RWPE1 (cell line): ENCODE data around the gene CFAP206.
A peak's percentile ranks its signal among the peaks of the same experiment; 100 is the strongest.

Experiments
- CTCF ChIA-PET: fragments of 350-600 bp; sonication (Branson Sonifier 250); formaldehyde crosslinking; extraction: SDS; loops from one replicate; lab custom pipeline; 2021; lab: Yijun Ruan, JAX
- POLR2A ChIA-PET: fragments of 400-600 bp; formaldehyde crosslinking; extraction: SDS; loops from one replicate; lab custom pipeline; 2020; ENCODE audit warnings: antibody characterized with exemption; ENCODE audit not compliant: low non-redundant PET; lab: Yijun Ruan, JAX
- DNase-seq: peaks from one replicate; pipeline ENCODE4 v3.0.0; 2012; ENCODE audit warnings: low spot score
- H3K27ac ChIP-seq: fragments of 450-650 bp; 2 replicates; pipeline ENCODE4 v1.5.1; 2017
- TF ChIP-seq, protein P1 (sequence below): fragments of 450-650 bp; conservative IDR thresholded peaks from 2 replicates; pipeline ENCODE4 v1.5.1; 2017; ENCODE audit warnings: low read depth, mild to moderate bottlenecking

CFAP206 gene

DNA sequence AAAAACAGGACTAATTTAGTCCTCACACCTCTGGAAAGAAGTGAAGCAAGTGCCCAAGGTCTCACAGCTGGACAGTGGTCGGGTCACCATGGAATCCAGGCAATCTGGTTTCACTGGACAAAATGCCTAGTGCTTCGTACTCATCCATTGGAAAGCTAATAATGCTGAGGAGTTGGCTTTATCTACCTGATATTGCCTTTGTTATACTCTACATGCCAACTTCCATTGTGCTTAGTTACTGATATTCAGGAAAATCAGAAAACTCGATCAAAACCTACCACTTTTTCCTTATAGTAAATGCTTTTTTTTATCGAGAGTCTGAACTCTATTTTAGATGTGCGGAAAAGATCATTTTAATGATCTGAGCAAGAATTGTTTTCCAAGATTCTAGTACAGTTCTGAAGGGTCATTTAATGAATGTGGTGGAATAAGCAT lies 966 bp downstream of the CFAP206 start:
- ChIA-PET CTCF (interaction anchor here (0.6 kb wide), 1 partner anchor 16 kb away, joined by 3 read pairs; no protein-coding TSS in a partner anchor), POLR2A (interaction anchor here (0.6 kb wide), 1 partner anchor 1551 kb away, joined by 3 read pairs; no protein-coding TSS in a partner anchor)
- peak overlapping the region; percentile 79 for H3K27ac ChIP-seq
- TF ChIP-seq, protein P1, sequence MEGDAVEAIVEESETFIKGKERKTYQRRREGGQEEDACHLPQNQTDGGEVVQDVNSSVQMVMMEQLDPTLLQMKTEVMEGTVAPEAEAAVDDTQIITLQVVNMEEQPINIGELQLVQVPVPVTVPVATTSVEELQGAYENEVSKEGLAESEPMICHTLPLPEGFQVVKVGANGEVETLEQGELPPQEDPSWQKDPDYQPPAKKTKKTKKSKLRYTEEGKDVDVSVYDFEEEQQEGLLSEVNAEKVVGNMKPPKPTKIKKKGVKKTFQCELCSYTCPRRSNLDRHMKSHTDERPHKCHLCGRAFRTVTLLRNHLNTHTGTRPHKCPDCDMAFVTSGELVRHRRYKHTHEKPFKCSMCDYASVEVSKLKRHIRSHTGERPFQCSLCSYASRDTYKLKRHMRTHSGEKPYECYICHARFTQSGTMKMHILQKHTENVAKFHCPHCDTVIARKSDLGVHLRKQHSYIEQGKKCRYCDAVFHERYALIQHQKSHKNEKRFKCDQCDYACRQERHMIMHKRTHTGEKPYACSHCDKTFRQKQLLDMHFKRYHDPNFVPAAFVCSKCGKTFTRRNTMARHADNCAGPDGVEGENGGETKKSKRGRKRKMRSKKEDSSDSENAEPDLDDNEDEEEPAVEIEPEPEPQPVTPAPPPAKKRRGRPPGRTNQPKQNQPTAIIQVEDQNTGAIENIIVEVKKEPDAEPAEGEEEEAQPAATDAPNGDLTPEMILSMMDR: no peak
- DNase-seq: no peak

- POLR2A ChIA-PET: no interaction called here
- TF ChIP-seq, protein P1: no peak
- no peak for DNase-seq
- CTCF ChIA-PET: interaction anchor here (0.6 to 0.7 kb wide), 2 partner anchors 272 to 1054 kb away, joined by 3 read pairs; no protein-coding TSS in a partner anchor
- H3K27ac ChIP-seq: no peak overlapping the region
Observed at GRCh38 chr6:87419266-87419665, 11.5 kb downstream of the CFAP206 start.

DNA sequence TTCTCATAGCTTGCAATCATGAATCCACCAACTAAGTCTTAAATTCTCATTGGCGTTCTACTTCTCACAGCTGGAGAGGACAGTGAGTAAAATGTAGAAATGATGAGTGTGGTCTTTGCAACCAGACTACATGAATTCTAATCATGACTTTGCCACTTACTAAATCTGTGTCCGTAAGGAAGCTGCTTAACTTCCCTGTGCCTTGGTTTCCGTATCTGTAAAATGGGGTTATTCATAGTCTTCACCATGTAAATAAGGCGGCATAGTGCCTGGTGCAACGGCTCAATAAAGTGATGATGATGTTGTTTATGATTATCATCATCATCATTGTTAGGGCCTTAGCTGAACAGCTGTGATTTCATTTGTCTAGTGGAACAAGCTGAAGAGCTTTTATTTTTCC lies 12.6 kb downstream of the CFAP206 start:
- no peak overlapping the region for H3K27ac ChIP-seq
- TF ChIP-seq, protein P1: no peak
- CTCF ChIA-PET: no interaction called here
- DNase-seq: no peak
- POLR2A ChIA-PET: no interaction called here

DNA sequence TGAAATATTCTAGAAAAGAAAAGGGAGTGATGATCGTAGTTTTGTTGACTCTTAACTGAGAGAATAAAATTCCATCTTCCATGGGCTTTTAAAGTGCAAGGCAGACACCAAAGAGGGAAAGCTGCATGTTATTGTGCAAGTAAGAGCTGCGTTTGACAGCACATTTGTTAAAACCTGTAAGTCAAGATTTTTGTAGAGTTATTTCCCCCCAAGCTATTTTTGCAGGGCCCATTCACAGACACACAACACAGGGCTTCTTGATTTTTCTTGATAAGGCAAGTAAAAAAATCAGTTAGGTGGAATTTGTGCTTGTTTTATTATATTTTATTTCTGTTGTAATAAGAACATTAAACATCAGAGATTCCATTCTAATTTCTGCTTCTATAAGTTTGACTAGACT lies 13.8 kb downstream of the CFAP206 start:
- no peak overlapping the region for H3K27ac ChIP-seq
- POLR2A ChIA-PET: no interaction called here
- CTCF ChIA-PET: interaction anchor here (0.7 kb wide), 1 partner anchor 29 kb away, joined by 3 read pairs; no protein-coding TSS in a partner anchor

DNA sequence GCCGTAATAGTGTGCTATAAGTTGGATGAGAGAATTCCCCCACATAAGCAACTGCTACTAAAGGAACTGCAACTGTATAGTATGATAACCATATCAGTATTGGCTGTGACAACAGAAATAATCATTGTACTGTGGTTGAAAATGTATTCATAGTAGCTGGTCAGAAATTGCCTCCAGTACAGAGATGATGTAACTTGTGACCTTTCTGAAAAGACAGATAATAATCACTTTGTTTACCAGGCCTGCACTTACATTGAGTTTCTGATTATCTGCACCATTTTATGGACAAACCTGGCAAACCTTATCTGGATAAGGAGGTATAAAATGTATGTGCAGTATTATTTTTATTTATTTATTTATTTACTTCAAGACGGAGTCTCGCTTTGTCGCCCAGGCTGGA lies 19.0 kb downstream of the CFAP206 start:
- no peak overlapping the region for H3K27ac ChIP-seq
- TF ChIP-seq, protein P1: no peak
- no peak for DNase-seq
- CTCF ChIA-PET: no interaction called here
- POLR2A ChIA-PET: no interaction called here

More for the DNA sequence above, 13.8 kb downstream of the CFAP206 start:
- peak; percentile 30 for DNase-seq
- TF ChIP-seq, protein P1: no peak

DNA sequence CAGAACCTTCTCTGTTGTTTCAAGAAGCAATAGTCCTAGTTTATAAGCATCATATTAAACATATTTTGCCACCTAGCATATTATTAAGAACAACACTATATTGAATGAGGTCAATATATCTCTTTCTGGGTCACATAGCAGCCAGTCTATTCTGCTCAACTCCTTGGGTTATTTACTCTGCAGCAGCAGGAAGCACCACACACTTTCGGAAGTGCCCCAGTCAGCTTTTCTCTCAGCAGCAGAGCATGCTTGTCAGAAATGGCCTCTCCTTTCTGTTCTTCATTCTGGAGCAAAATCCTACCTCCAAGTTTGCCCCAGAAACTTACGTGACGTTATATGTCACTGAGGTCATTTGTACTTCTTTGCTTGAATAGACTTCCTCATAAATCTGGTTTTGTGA lies 22.7 kb downstream of the CFAP206 start:
- POLR2A ChIA-PET: no interaction called here
- CTCF ChIA-PET: no interaction called here
- TF ChIP-seq, protein P1: no peak
- no peak overlapping the region for H3K27ac ChIP-seq
- no peak for DNase-seq
